ENCODE data around the gene SLC25A26. TPM values are rescaled to one million over a fixed set of nuclear protein-coding genes. Genes with fewer than 3 reads are reported as not detected.
"Not testable (repeated sequence)": the region's sequence is repeated elsewhere in the genome, so short reads cannot be mapped to it uniquely, and the experiment has no call there.

Gene SLC25A26
- total and polyA plus RNA-seq, 7 experiments from 2014 or later: 14.1 to 51.3 (median 21.7) TPM

DNA sequence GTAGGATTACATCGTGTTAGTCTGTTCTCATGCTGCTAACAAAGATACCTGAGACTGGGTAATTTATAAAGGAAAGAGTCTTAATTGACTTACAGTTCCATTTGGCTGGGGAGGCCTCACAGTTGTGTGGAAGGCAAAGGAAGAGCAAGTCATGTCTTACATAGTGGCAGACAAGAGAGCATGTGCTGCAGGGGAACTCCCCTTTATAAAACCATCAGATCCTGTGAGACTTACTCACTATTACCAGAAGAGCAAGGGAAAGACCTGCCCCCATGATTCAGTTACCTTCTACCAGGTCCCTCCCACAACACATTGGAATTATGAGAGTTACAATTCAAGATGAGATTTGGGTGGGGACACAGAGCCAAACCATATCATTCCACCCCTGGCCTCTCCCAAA lies 3.4 kb downstream of the SLC25A26 start:
- no peak overlapping the region for H3K4me3 ChIP-seq (ENCODE audit: low read length)
- H3K9me3 ChIP-seq (ENCODE audit: control insufficient read depth in 2 of 3, low read length in 3 of 3): no peaks in the 10 kb centered on the region
- Mint-ChIP-seq H3K4me3 (no peak overlapping the region), H3K4me1 (peaks cover 25 to 80% (median 56%) of the 10 kb centered on the region in 7 donors), H3K9me3 (no peaks in the 10 kb centered on the region), H3K36me3 (peaks cover 22 to 36% (median 34%) of the 10 kb centered on the region in 5 donors), H3K27me3 (no peaks in the 10 kb centered on the region), H3K27ac (peak overlapping the region in 1 of 9 donors; percentile 44)
- H3K4me1 ChIP-seq (ENCODE audit: control insufficient read depth in 2 of 2, insufficient read depth in 2 of 2, low read length in 2 of 2): peaks cover 7% of the 10 kb centered on the region in 2 donors
- intact Hi-C loops (cut with micrococcal nuclease): loop anchor here in 1 of 2 donors (5.0 kb wide), 1 partner anchor 258 kb away; no protein-coding TSS in a partner anchor
- peaks cover 0 to 16% (median 0%) of the 10 kb centered on the region in 3 experiments for H3K36me3 ChIP-seq (ENCODE audit: control insufficient read depth in 2 of 3, insufficient read depth in 3 of 3, low read length in 3 of 3)
- H3K27me3 ChIP-seq (ENCODE audit: control insufficient read depth in 2 of 2, insufficient read depth in 2 of 2, low read length in 2 of 2): no peaks in the 10 kb centered on the region
- POLR2A ChIA-PET: no interaction called here
- ATAC-seq: no peak
- DNase-seq: no peak
- CTCF ChIA-PET: no interaction called here
- no peak overlapping the region for H3K27ac ChIP-seq (ENCODE audit: low read depth, low read length)

DNA sequence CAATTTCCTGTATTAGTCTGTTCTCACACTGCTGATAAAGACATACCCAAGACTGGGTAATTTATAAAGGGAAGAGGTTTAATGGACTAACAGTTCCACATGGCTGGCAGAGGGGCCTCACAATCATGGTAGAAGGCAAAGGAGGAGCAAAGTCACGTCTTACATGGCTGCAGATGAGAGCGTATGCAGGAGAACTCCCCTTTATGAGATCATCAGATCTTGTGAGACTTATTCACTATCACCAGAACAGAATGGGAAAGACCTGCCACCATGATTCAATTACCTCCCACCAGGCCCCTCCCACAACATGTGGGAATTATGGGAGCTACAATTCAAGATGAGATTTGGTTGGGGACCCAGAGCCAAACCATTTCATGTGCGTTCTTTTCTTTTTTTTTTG lies 5.3 kb downstream of the SLC25A26 start:
- ATAC-seq; H3K27ac ChIP-seq (ENCODE audit: low read depth, low read length); H3K9me3 Mint-ChIP-seq; CTCF ChIA-PET; H3K4me3 ChIP-seq (ENCODE audit: low read length); H3K27me3 Mint-ChIP-seq; DNase-seq; intact Hi-C loops (cut with micrococcal nuclease); H3K9me3 ChIP-seq (ENCODE audit: control insufficient read depth in 2 of 3, low read length in 3 of 3); H3K4me1 ChIP-seq (ENCODE audit: control insufficient read depth in 2 of 2, insufficient read depth in 2 of 2, low read length in 2 of 2); POLR2A ChIA-PET; H3K27me3 ChIP-seq (ENCODE audit: control insufficient read depth in 2 of 2, insufficient read depth in 2 of 2, low read length in 2 of 2); H3K4me3 Mint-ChIP-seq: not testable (repeated sequence)
- H3K27ac Mint-ChIP-seq: peak overlapping the region in 3 of 9 donors; percentile 3 to 43 (median 3)
- peaks cover 28 to 74% (median 59%) of the 10 kb centered on the region in 7 donors for H3K4me1 Mint-ChIP-seq
- H3K36me3 Mint-ChIP-seq: peaks cover 27 to 46% (median 41%) of the 10 kb centered on the region in 5 donors
- peaks cover 0 to 13% (median 3%) of the 10 kb centered on the region in 3 experiments for H3K36me3 ChIP-seq (ENCODE audit: control insufficient read depth in 2 of 3, insufficient read depth in 3 of 3, low read length in 3 of 3)

DNA sequence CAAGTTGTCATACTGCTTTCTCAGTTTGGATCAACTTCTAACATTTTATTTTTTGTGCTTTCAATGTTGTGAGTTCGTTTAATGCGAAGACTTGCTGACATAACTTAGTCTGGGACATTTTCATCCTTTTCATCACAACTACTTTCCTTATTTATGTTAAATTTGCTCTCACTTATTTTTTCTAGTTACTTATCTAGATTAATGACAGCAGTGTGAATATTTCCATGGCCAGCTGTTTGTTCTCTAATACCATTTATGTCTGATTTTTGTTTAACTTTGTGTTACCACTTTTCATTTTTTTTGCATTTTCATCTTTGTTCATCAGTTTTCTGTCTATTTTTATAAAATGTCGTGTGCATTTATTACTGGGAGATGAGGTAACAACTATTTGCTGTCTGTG lies 6.2 kb downstream of the SLC25A26 start:
- H3K9me3 Mint-ChIP-seq: peaks cover 0 to 2% (median 0%) of the 10 kb centered on the region in 11 donors
- peaks cover 0 to 12% (median 3%) of the 10 kb centered on the region in 3 experiments for H3K36me3 ChIP-seq (ENCODE audit: control insufficient read depth in 2 of 3, insufficient read depth in 3 of 3, low read length in 3 of 3)
- no peaks in the 10 kb centered on the region for H3K27me3 ChIP-seq (ENCODE audit: control insufficient read depth in 2 of 2, insufficient read depth in 2 of 2, low read length in 2 of 2)
- ATAC-seq (no peak), DNase-seq (no peak)
- H3K4me1 ChIP-seq (ENCODE audit: control insufficient read depth in 2 of 2, insufficient read depth in 2 of 2, low read length in 2 of 2): no peaks in the 10 kb centered on the region
- no peak overlapping the region for H3K27ac Mint-ChIP-seq
- ChIA-PET CTCF (no interaction called here), POLR2A (no interaction called here)
- no peak overlapping the region for H3K27ac ChIP-seq (ENCODE audit: low read depth, low read length)
- no peaks in the 10 kb centered on the region for H3K27me3 Mint-ChIP-seq
- H3K36me3 Mint-ChIP-seq: peaks cover 27 to 46% (median 41%) of the 10 kb centered on the region in 5 donors
- H3K4me1 Mint-ChIP-seq: peaks cover 20 to 70% (median 51%) of the 10 kb centered on the region in 7 donors
- H3K4me3 ChIP-seq (ENCODE audit: low read length): no peak overlapping the region
- H3K9me3 ChIP-seq (ENCODE audit: control insufficient read depth in 2 of 3, low read length in 3 of 3): no peaks in the 10 kb centered on the region
- H3K4me3 Mint-ChIP-seq: no peak overlapping the region
- intact Hi-C loops (cut with micrococcal nuclease): no loop called here

DNA sequence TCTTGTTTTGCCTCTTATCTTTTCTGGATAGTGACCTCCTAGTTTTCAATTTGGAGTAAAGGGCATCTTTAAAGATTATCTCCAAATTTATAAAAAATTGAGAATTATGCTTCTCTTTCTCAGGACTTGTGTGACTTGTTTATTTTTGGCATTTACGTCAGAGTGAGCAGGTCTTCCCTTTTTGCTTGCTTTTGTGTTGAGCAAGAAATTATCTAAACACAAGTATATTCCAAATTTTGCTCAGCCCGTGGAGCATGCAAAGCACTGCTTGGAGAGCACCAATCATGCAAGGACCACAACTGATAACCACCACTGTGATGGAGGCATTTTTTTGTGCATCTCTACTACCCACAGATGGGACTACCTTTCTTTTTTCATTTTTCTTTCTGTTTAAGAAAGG lies 7.1 kb downstream of the SLC25A26 start:
- intact Hi-C loops (cut with micrococcal nuclease): no loop called here
- Histone ChIP-seq H3K4me1 (ENCODE audit: control insufficient read depth in 2 of 2, insufficient read depth in 2 of 2, low read length in 2 of 2) (no peaks in the 10 kb centered on the region), H3K9me3 (ENCODE audit: control insufficient read depth in 2 of 3, low read length in 3 of 3) (no peaks in the 10 kb centered on the region), H3K36me3 (ENCODE audit: control insufficient read depth in 2 of 3, insufficient read depth in 3 of 3, low read length in 3 of 3) (peaks cover 0 to 12% (median 3%) of the 10 kb centered on the region in 3 experiments), H3K27me3 (ENCODE audit: control insufficient read depth in 2 of 2, insufficient read depth in 2 of 2, low read length in 2 of 2) (no peaks in the 10 kb centered on the region), H3K4me3 (ENCODE audit: low read length) (no peak overlapping the region), H3K27ac (ENCODE audit: low read depth, low read length) (no peak overlapping the region)
- DNase-seq: no peak
- peaks cover 0 to 7% (median 1%) of the 10 kb centered on the region in 11 donors for H3K9me3 Mint-ChIP-seq
- no peaks in the 10 kb centered on the region for H3K27me3 Mint-ChIP-seq
- peaks cover 26 to 52% (median 44%) of the 10 kb centered on the region in 5 donors for H3K36me3 Mint-ChIP-seq
- peaks cover 23 to 76% (median 50%) of the 10 kb centered on the region in 7 donors for H3K4me1 Mint-ChIP-seq
- CTCF ChIA-PET: no interaction called here
- no peak for ATAC-seq
- H3K4me3 Mint-ChIP-seq: no peak overlapping the region
- H3K27ac Mint-ChIP-seq: no peak overlapping the region
- POLR2A ChIA-PET: no interaction called here

DNA sequence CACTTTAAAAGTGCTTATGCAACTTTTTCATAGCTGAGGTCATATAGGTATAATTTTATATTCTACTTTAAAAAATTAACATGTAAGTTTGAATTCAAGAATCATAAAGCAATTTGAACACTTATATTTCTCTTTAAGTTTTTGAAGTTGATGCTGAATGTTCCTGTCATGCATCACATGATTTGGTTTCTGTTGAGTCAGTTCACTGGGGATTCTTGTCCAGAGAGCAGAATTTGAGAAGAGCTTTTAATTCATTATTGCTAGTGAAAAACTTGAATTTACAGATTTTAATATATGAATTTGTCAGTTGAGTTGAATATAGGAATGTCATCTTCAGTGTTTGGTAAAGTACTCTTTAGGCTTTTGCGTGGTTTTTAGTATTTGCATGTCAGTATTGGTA lies 7.9 kb downstream of the SLC25A26 start:
- Mint-ChIP-seq H3K4me1 (peaks cover 18 to 74% (median 47%) of the 10 kb centered on the region in 7 donors), H3K27me3 (no peaks in the 10 kb centered on the region), H3K27ac (no peak overlapping the region), H3K9me3 (peaks cover 0 to 10% (median 2%) of the 10 kb centered on the region in 11 donors), H3K4me3 (no peak overlapping the region), H3K36me3 (peaks cover 20 to 52% (median 37%) of the 10 kb centered on the region in 5 donors)
- DNase-seq (no peak), ATAC-seq (no peak)
- peaks cover 0 to 6% (median 3%) of the 10 kb centered on the region in 3 experiments for H3K36me3 ChIP-seq (ENCODE audit: control insufficient read depth in 2 of 3, insufficient read depth in 3 of 3, low read length in 3 of 3)
- POLR2A ChIA-PET: no interaction called here
- intact Hi-C loops (cut with micrococcal nuclease): no loop called here
- H3K4me3 ChIP-seq (ENCODE audit: low read length): no peak overlapping the region
- H3K9me3 ChIP-seq (ENCODE audit: control insufficient read depth in 2 of 3, low read length in 3 of 3): no peaks in the 10 kb centered on the region
- H3K27ac ChIP-seq (ENCODE audit: low read depth, low read length): no peak overlapping the region
- CTCF ChIA-PET: no interaction called here
- no peaks in the 10 kb centered on the region for H3K27me3 ChIP-seq (ENCODE audit: control insufficient read depth in 2 of 2, insufficient read depth in 2 of 2, low read length in 2 of 2)
- H3K4me1 ChIP-seq (ENCODE audit: control insufficient read depth in 2 of 2, insufficient read depth in 2 of 2, low read length in 2 of 2): no peaks in the 10 kb centered on the region

DNA sequence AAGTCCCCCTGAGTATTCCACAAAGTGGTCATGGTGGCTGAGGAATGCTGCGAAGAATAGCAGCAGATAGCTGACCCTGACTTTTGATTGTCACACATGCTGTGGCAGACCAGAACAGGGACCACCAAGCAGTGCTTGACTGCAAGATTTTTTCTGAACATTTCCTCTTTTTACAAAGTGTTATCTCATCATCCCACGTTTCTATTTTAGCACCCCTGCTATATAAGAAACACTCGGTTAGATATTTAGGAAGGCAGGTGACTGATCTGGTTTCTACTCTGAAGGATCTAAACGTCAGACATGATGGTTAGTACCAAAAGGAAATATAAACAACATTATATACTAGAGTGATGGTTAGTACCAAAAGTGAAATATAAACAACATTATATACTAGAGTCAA lies 9.1 kb downstream of the SLC25A26 start:
- H3K4me3 ChIP-seq (ENCODE audit: low read length): no peak overlapping the region
- no peak overlapping the region for H3K27ac Mint-ChIP-seq
- CTCF ChIA-PET: no interaction called here
- intact Hi-C loops (cut with micrococcal nuclease): no loop called here
- no peaks in the 10 kb centered on the region for H3K27me3 Mint-ChIP-seq
- H3K4me1 ChIP-seq (ENCODE audit: control insufficient read depth in 2 of 2, insufficient read depth in 2 of 2, low read length in 2 of 2): no peaks in the 10 kb centered on the region
- H3K27ac ChIP-seq (ENCODE audit: low read depth, low read length): no peak overlapping the region
- peak overlapping the region in 1 of 10 donors; percentile 19 for H3K4me3 Mint-ChIP-seq
- ATAC-seq: no peak
- H3K4me1 Mint-ChIP-seq: peaks cover 10 to 66% (median 42%) of the 10 kb centered on the region in 7 donors
- H3K9me3 ChIP-seq (ENCODE audit: control insufficient read depth in 2 of 3, low read length in 3 of 3): peaks cover 0 to under 1% (median 0%) of the 10 kb centered on the region in 3 experiments
- H3K36me3 Mint-ChIP-seq: peaks cover 20 to 56% (median 28%) of the 10 kb centered on the region in 5 donors
- peaks cover 0 to 6% (median 3%) of the 10 kb centered on the region in 3 experiments for H3K36me3 ChIP-seq (ENCODE audit: control insufficient read depth in 2 of 3, insufficient read depth in 3 of 3, low read length in 3 of 3)
- no peak for DNase-seq
- H3K27me3 ChIP-seq (ENCODE audit: control insufficient read depth in 2 of 2, insufficient read depth in 2 of 2, low read length in 2 of 2): no peaks in the 10 kb centered on the region
- POLR2A ChIA-PET: no interaction called here
- H3K9me3 Mint-ChIP-seq: peaks cover 0 to 20% (median 7%) of the 10 kb centered on the region in 11 donors

DNA sequence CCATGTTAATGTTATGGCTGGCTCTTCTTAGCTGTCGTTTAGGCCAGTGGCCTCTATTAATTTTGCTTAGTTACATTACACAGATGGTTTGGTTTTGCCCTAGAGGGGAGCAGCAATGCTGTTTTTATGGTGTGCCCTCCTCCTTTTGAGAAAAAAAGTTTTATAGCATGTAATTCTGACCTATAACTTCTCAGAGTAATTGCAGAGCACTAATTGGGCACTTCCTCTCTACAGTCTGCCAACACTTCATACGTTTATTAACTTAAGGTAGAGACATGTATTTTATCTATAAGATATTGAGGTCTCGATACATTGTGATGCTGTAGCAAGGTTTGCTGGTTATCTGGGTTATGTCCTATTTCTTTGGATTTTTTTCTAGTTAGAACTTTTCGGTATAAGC lies 12.2 kb downstream of the SLC25A26 start:
- CTCF ChIA-PET: no interaction called here
- H3K4me1 Mint-ChIP-seq: peaks cover 9 to 49% (median 24%) of the 10 kb centered on the region in 7 donors

More for the DNA sequence above, 12.2 kb downstream of the SLC25A26 start:
- Mint-ChIP-seq H3K4me3 (no peak overlapping the region), H3K27ac (peak overlapping the region in 1 of 9 donors; percentile 70), H3K36me3 (peaks cover 10 to 63% (median 40%) of the 10 kb centered on the region in 5 donors), H3K9me3 (peaks cover 0 to 42% (median 15%) of the 10 kb centered on the region in 11 donors), H3K27me3 (no peaks in the 10 kb centered on the region)
- Histone ChIP-seq H3K4me1 (ENCODE audit: control insufficient read depth in 2 of 2, insufficient read depth in 2 of 2, low read length in 2 of 2) (no peaks in the 10 kb centered on the region), H3K27ac (ENCODE audit: low read depth, low read length) (no peak overlapping the region), H3K4me3 (ENCODE audit: low read length) (no peak overlapping the region), H3K9me3 (ENCODE audit: control insufficient read depth in 2 of 3, low read length in 3 of 3) (peaks cover 0 to 3% (median 0%) of the 10 kb centered on the region in 3 experiments), H3K36me3 (ENCODE audit: control insufficient read depth in 2 of 3, insufficient read depth in 3 of 3, low read length in 3 of 3) (peaks cover 0 to 13% (median 3%) of the 10 kb centered on the region in 3 experiments), H3K27me3 (ENCODE audit: control insufficient read depth in 2 of 2, insufficient read depth in 2 of 2, low read length in 2 of 2) (no peaks in the 10 kb centered on the region)
- POLR2A ChIA-PET: no interaction called here
- intact Hi-C loops (cut with micrococcal nuclease): no loop called here
- ATAC-seq: no peak
- DNase-seq: no peak
